HCT116 (cell line): ENCODE measurements around the gene NF1.

Experiments used
- CTCF ChIP-seq, 3 experiments: fragments of 200-600 bp in 1 of 3; sonication (generic) in 1 of 3; IDR thresholded peaks in 2 of 3; conservative IDR thresholded peaks in 1 of 3; 2 replicates each; pipeline ENCODE4 v1.5.1; 2012 to 2017; ENCODE audit warnings: low read depth in 2 of 3, low read length in 2 of 3, antibody characterized with exemption in 1 of 3, borderline replicate concordance in 1 of 3, control low read depth in 1 of 3, mild to moderate bottlenecking in 1 of 3, mixed read lengths in 1 of 3, mixed run types in 1 of 3, moderate library complexity in 1 of 3; ENCODE audit not compliant: insufficient read depth in 1 of 3
- REST ChIP-seq: IDR thresholded peaks from 2 replicates; pipeline ENCODE4 v1.6.1; 2012; ENCODE audit warnings: low read depth
- SIN3A ChIP-seq: IDR thresholded peaks from 2 replicates; pipeline ENCODE4 v1.6.1; 2012; ENCODE audit warnings: low read depth
- ZBTB33 ChIP-seq: IDR thresholded peaks from 2 replicates; pipeline ENCODE4 v1.6.1; 2011; ENCODE audit warnings: mild to moderate bottlenecking, low read length, moderate library complexity; ENCODE audit not compliant: insufficient replicate concordance; ENCODE audit errors: extremely low read depth

- no peak for TF ChIP-seq CTCF (IDR thresholded peaks at IDR 0.05 in 2 of 3, conservative IDR thresholded peaks at IDR 0.05 in 1 of 3; ENCODE audit: borderline replicate concordance in 1 of 3, insufficient read depth in 1 of 3, low read depth in 2 of 3, low read length in 2 of 3)
- no peak for TF ChIP-seq SIN3A
- TF ChIP-seq REST = no peak
- no peak for TF ChIP-seq ZBTB33
Observed at GRCh38 chr17:31116167-31116566, 21.4 kb downstream of the NF1 start.
